K562 (cell line): ENCODE data around the gene AGRN. TPM values are rescaled to one million over a fixed set of nuclear protein-coding genes. Genes with fewer than 3 reads are reported as not detected.
A peak's percentile ranks its signal among the peaks of the same experiment; 100 is the strongest.

Experiments
- ARID2 ChIP-seq: fragments of 450-650 bp; IDR thresholded peaks from 2 replicates; pipeline ENCODE4 v1.6.1; 2017; ENCODE audit warnings: antibody characterized with exemption, mild to moderate bottlenecking
- ARNT ChIP-seq, 2 experiments: fragments of 450-650 bp; IDR thresholded peaks; 2 replicates each; pipeline ENCODE4 v1.6.1; 2016; ENCODE audit warnings: mild to moderate bottlenecking in 1 of 2
- CHD2 ChIP-seq: IDR thresholded peaks from 2 replicates; pipeline ENCODE4 v1.6.1; 2011; ENCODE audit warnings: low read depth, low read length
- ELF2 ChIP-seq: fragments of 250-450 bp; sonication (Bioruptor Pico); IDR thresholded peaks from 2 replicates; pipeline ENCODE4 v1.5.0; 2021; ENCODE audit warnings: mild to moderate bottlenecking
- HDAC2 ChIP-seq: fragments of 450-650 bp; IDR thresholded peaks from 2 replicates; pipeline ENCODE4 v1.6.1; 2016; ENCODE audit warnings: mild to moderate bottlenecking
- HMG20B ChIP-seq: fragments of 250-450 bp; sonication (Bioruptor Pico); IDR thresholded peaks from 2 replicates; pipeline ENCODE4 v1.5.0; 2021; ENCODE audit warnings: mild to moderate bottlenecking
- KAT8 ChIP-seq: fragments of 450-650 bp; IDR thresholded peaks from 2 replicates; pipeline ENCODE4 v1.6.1; 2016; ENCODE audit warnings: low read depth, mild to moderate bottlenecking
- KDM2B ChIP-seq: fragments of 250-450 bp; sonication (Bioruptor Pico); IDR thresholded peaks from 2 replicates; pipeline ENCODE4 v1.8.0; 2021; ENCODE audit warnings: mild to moderate bottlenecking, moderate library complexity
- KLF16 ChIP-seq: IDR thresholded peaks from 2 replicates; pipeline ENCODE4 v1.6.1; 2016; ENCODE audit warnings: antibody characterized with exemption
- PTRF ChIP-seq: fragments of 450-650 bp; IDR thresholded peaks from 2 replicates; pipeline ENCODE4 v1.6.1; 2016; ENCODE audit warnings: mild to moderate bottlenecking, missing genetic modification characterization, missing compliant biosample characterization
- SAFB ChIP-seq: fragments of 200-400 bp; formaldehyde crosslinking; IDR thresholded peaks from 2 replicates; pipeline ENCODE4 v1.6.1; 2017; ENCODE audit warnings: low read depth, low read length, borderline replicate concordance
- SAP30 ChIP-seq: fragments of 200-600 bp; sonication (generic); IDR thresholded peaks from 2 replicates; pipeline ENCODE4 v1.6.1; 2012; ENCODE audit warnings: borderline replicate concordance, low read depth, mild to moderate bottlenecking, moderate library complexity, low read length, control low read depth, inconsistent platforms; ENCODE audit not compliant: insufficient read depth, poor library complexity, severe bottlenecking
- TAL1 ChIP-seq: fragments of 450-650 bp; IDR thresholded peaks from 2 replicates; pipeline ENCODE4 v1.6.1; 2016; ENCODE audit warnings: mild to moderate bottlenecking
- TEAD4 ChIP-seq, 2 experiments: sonication (generic) in 1 of 2; formaldehyde crosslinking in 1 of 2; IDR thresholded peaks; 2 replicates each; pipeline versions ENCODE4 v1.6.1 to v1.8.0; 2012 to 2022; ENCODE audit warnings: borderline replicate concordance in 1 of 2, inconsistent platforms in 1 of 2, low read length in 1 of 2, mild to moderate bottlenecking in 1 of 2, missing genetic modification reagents in 1 of 2
- TSC22D4 ChIP-seq: fragments of 450-650 bp; IDR thresholded peaks from 2 replicates; pipeline ENCODE4 v1.6.1; 2016; ENCODE audit warnings: missing genetic modification characterization, missing biosample characterization, control low read depth
- ZNF121 ChIP-seq: sonication (generic); formaldehyde crosslinking; conservative IDR thresholded peaks from 2 replicates; pipeline ENCODE4 v1.8.0; 2022; ENCODE audit warnings: missing genetic modification reagents
- ZNF76 ChIP-seq: fragments of 250-450 bp; sonication (Bioruptor Pico); IDR thresholded peaks from 2 replicates; pipeline ENCODE4 v1.4.0; 2020; ENCODE audit warnings: mild to moderate bottlenecking, moderate library complexity, borderline replicate concordance
- polyA plus RNA-seq, 8 experiments: library from polyadenylated mRNA; depleted of rRNA in 4 of 8; stranded (reverse) in 5 of 8; unstranded in 3 of 8; fragments of >200 nt; fragmentation: Nextera tagmentation in 2 of 8; fragmentation: Illumina TruSeq in 1 of 8; extraction: Ambion mirVana in 2 of 8; extraction: Trizol in 1 of 8; gene quantifications; 2 replicates each; pipeline versions ENCODE4 v1.2.1 to v1.2.3, GENCODE V29; 2011 to 2014; ENCODE audit warnings: inconsistent platforms in 1 of 8, missing spikeins in 1 of 8
- total RNA-seq, 7 experiments: library from RNA; depleted of rRNA in 6 of 7; stranded (reverse); fragments of >200 nt in 6 of 7; fragmentation: Illumina TruSeq in 2 of 7; extraction: Trizol in 2 of 7; gene quantifications; 2 replicates each; pipeline versions ENCODE4 v1.2.1 to v1.2.3, GENCODE V29; 2011 to 2021; ENCODE audit warnings: low replicate concordance in 1 of 7
- TF ChIP-seq, protein P1 (sequence below), 2 experiments: fragments of 450-650 bp in 1 of 2; sonication (generic) in 1 of 2; formaldehyde crosslinking in 1 of 2; IDR thresholded peaks in 1 of 2; conservative IDR thresholded peaks in 1 of 2; 2 replicates each; pipeline versions ENCODE4 v1.6.1 to v1.8.1; 2016 to 2023; ENCODE audit warnings: mild to moderate bottlenecking in 2 of 2, moderate library complexity in 2 of 2, inconsistent platforms in 1 of 2, missing genetic modification reagents in 1 of 2
- TF ChIP-seq, protein P2 (sequence below): fragments of 450-650 bp; formaldehyde crosslinking; IDR thresholded peaks from 2 replicates; pipeline ENCODE4 v1.4.0; 2022; ENCODE audit warnings: mild to moderate bottlenecking, moderate library complexity
- TF ChIP-seq, protein P3 (sequence below): fragments of 250-450 bp; sonication (Bioruptor Pico); IDR thresholded peaks from 2 replicates; pipeline ENCODE4 v1.4.0; 2020

Gene AGRN
- total and polyA plus RNA-seq, 9 of the 15 experiments (the other 6 are each of a cell fraction or from before 2014, with no cell fraction given): 0.04 to 111 (median 18.1) TPM

DNA sequence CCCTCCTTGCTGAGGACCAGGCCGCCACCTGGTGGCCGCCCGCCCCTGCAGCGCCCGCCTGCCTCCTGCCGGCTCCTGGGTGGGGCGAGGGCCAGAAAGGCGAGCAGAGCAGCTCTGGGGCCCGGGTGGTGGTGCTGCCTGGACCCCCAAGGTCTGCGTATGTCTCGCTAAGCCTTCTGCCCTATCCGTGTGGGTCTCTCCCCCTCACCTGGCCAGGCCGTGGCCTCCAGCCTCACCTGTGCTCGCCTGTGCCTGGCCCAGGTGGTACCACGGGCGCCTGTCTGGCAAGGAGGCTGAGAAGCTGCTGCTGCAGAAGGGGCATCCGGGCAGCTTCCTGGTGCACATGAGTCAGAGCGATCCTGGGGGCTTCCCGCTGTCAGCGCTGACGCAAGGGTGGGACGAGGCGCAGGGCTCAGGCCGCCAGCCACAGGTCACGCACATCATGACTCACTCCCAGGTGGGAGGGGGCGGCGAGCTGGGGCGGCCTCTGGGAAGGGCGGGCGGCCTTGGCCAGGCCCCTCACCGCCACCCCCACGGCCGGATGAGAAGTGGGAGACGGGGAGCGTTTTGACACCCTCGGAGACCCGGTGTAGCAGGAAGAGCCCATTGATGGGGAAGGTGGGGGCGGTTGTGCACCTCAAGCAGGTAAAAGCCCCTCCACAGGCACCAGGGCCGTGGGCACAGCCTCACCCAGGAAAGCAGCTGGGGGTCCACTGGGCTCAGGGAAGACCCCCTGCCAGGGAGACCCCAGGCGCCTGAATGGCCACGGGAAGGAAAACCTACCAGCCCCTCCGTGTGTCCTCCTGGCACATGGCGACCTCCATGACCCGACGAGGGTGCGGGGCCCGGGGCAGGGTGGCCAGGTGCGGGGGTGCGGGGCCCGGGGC is 44.3 kb downstream of the AGRN start (continued):
- TF ChIP-seq, protein P1, sequence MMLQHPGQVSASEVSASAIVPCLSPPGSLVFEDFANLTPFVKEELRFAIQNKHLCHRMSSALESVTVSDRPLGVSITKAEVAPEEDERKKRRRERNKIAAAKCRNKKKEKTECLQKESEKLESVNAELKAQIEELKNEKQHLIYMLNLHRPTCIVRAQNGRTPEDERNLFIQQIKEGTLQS (IDR thresholded peaks at IDR 0.05): peak; percentile 99
- TF ChIP-seq, protein P1 (CRISPR knock-in tag; conservative IDR thresholded peaks at IDR 0.05): peak; percentile 97
- no peak for TF ChIP-seq ARNT (IDR thresholded peaks at IDR 0.05)
- TF ChIP-seq KLF16: peak; percentile 50; the same call in 1 of the 2 replicates
- TF ChIP-seq, protein P2, sequence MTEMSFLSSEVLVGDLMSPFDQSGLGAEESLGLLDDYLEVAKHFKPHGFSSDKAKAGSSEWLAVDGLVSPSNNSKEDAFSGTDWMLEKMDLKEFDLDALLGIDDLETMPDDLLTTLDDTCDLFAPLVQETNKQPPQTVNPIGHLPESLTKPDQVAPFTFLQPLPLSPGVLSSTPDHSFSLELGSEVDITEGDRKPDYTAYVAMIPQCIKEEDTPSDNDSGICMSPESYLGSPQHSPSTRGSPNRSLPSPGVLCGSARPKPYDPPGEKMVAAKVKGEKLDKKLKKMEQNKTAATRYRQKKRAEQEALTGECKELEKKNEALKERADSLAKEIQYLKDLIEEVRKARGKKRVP (CRISPR knock-in tag): 0 out of 2 replicates have a peak, but pooled peaks have one; percentile 27
- no peak for TF ChIP-seq TEAD4 (IDR thresholded peaks at IDR 0.05; ENCODE audit: low read length)
- TF ChIP-seq TEAD4 (CRISPR knock-in tag; IDR thresholded peaks at IDR 0.05; ENCODE audit: borderline replicate concordance): no peak
- no peak for TF ChIP-seq KDM2B (CRISPR knock-in tag)
- TF ChIP-seq HDAC2: peak; percentile 27; the same call in 1 of the 2 replicates
- peak; percentile 3; the same call in 1 of the 2 replicates for TF ChIP-seq CHD2
- TF ChIP-seq HMG20B (CRISPR knock-in tag): no peak
- TF ChIP-seq SAFB: peak; percentile 47; the same call in 1 of the 2 replicates
- no peak for TF ChIP-seq TSC22D4 (tag)
- TF ChIP-seq KAT8: no peak
- TF ChIP-seq ARID2: peak; percentile 76; the same call in 1 of the 2 replicates
- TF ChIP-seq ELF2: no peak
- TF ChIP-seq, protein P3, sequence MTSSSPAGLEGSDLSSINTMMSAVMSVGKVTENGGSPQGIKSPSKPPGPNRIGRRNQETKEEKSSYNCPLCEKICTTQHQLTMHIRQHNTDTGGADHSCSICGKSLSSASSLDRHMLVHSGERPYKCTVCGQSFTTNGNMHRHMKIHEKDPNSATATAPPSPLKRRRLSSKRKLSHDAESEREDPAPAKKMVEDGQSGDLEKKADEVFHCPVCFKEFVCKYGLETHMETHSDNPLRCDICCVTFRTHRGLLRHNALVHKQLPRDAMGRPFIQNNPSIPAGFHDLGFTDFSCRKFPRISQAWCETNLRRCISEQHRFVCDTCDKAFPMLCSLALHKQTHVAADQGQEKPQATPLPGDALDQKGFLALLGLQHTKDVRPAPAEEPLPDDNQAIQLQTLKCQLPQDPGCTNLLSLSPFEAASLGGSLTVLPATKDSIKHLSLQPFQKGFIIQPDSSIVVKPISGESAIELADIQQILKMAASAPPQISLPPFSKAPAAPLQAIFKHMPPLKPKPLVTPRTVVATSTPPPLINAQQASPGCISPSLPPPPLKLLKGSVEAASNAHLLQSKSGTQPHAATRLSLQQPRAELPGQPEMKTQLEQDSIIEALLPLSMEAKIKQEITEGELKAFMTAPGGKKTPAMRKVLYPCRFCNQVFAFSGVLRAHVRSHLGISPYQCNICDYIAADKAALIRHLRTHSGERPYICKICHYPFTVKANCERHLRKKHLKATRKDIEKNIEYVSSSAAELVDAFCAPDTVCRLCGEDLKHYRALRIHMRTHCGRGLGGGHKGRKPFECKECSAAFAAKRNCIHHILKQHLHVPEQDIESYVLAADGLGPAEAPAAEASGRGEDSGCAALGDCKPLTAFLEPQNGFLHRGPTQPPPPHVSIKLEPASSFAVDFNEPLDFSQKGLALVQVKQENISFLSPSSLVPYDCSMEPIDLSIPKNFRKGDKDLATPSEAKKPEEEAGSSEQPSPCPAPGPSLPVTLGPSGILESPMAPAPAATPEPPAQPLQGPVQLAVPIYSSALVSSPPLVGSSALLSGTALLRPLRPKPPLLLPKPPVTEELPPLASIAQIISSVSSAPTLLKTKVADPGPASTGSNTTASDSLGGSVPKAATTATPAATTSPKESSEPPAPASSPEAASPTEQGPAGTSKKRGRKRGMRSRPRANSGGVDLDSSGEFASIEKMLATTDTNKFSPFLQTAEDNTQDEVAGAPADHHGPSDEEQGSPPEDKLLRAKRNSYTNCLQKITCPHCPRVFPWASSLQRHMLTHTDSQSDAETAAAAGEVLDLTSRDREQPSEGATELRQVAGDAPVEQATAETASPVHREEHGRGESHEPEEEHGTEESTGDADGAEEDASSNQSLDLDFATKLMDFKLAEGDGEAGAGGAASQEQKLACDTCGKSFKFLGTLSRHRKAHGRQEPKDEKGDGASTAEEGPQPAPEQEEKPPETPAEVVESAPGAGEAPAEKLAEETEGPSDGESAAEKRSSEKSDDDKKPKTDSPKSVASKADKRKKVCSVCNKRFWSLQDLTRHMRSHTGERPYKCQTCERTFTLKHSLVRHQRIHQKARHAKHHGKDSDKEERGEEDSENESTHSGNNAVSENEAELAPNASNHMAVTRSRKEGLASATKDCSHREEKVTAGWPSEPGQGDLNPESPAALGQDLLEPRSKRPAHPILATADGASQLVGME (CRISPR knock-in tag): no peak
- TF ChIP-seq ZNF76 (CRISPR knock-in tag): no peak
- TF ChIP-seq SAP30: peak; percentile 28
- TF ChIP-seq ZNF121 (CRISPR knock-in tag): no peak
- TF ChIP-seq TAL1: no peak
- no peak for TF ChIP-seq PTRF (tag)
